HEK293 (cell line): Measurements from ENCODE around the gene EIF2S3.
A peak's percentile ranks its signal among the peaks of the same experiment; 100 is the strongest.

Experiments
- BCL6B ChIP-seq: fragments of 450-650 bp; formaldehyde crosslinking; IDR thresholded peaks from 2 replicates; pipeline ENCODE4 v1.5.1; 2017; ENCODE audit warnings: missing biosample characterization, missing genetic modification characterization
- HOXC10 ChIP-seq: sonication (generic); formaldehyde crosslinking; IDR thresholded peaks from 2 replicates; pipeline ENCODE4 v1.8.1; 2023; ENCODE audit warnings: mild to moderate bottlenecking, missing genetic modification reagents
- KLF16 ChIP-seq: fragments of 450-650 bp; formaldehyde crosslinking; IDR thresholded peaks from 2 replicates; pipeline ENCODE4 v1.5.1; 2017; ENCODE audit warnings: missing biosample characterization, missing genetic modification characterization
- PRDM4 ChIP-seq: fragments of 450-650 bp; formaldehyde crosslinking; IDR thresholded peaks from 2 replicates; pipeline ENCODE4 v1.5.1; 2017; ENCODE audit warnings: missing biosample characterization, missing genetic modification characterization
- PRDM6 ChIP-seq: fragments of 450-650 bp; formaldehyde crosslinking; IDR thresholded peaks from 2 replicates; pipeline ENCODE4 v1.5.1; 2017; ENCODE audit warnings: missing biosample characterization, missing genetic modification characterization
- TSHZ1 ChIP-seq: fragments of 450-650 bp; formaldehyde crosslinking; IDR thresholded peaks from 2 replicates; pipeline ENCODE4 v1.5.1; 2016; ENCODE audit warnings: missing biosample characterization, missing genetic modification characterization, borderline replicate concordance
- ZBTB11 ChIP-seq: fragments of 450-650 bp; formaldehyde crosslinking; conservative IDR thresholded peaks from 2 replicates; pipeline ENCODE4 v1.5.1; 2016; ENCODE audit warnings: low read depth, missing biosample characterization, missing genetic modification characterization
- ZFHX2 ChIP-seq: fragments of 450-650 bp; formaldehyde crosslinking; conservative IDR thresholded peaks from 2 replicates; pipeline ENCODE4 v1.5.1; 2016; ENCODE audit warnings: missing biosample characterization, missing genetic modification characterization
- ZNF121 ChIP-seq: fragments of 450-650 bp; formaldehyde crosslinking; IDR thresholded peaks from 2 replicates; pipeline ENCODE4 v1.5.1; 2016; ENCODE audit warnings: missing biosample characterization, missing genetic modification characterization
- ZNF202 ChIP-seq: fragments of 450-650 bp; formaldehyde crosslinking; IDR thresholded peaks from 2 replicates; pipeline ENCODE4 v1.5.1; 2016; ENCODE audit warnings: missing biosample characterization, missing genetic modification characterization, borderline replicate concordance
- ZNF214 ChIP-seq: fragments of 450-650 bp; formaldehyde crosslinking; IDR thresholded peaks from 2 replicates; pipeline ENCODE4 v1.5.1; 2017; ENCODE audit warnings: missing biosample characterization, mild to moderate bottlenecking, missing genetic modification characterization, borderline replicate concordance
- ZNF24 ChIP-seq: fragments of 450-650 bp; formaldehyde crosslinking; IDR thresholded peaks from 2 replicates; pipeline ENCODE4 v1.5.1; 2016; ENCODE audit warnings: missing biosample characterization, missing genetic modification characterization
- ZNF248 ChIP-seq: fragments of 450-650 bp; formaldehyde crosslinking; IDR thresholded peaks from 2 replicates; pipeline ENCODE4 v1.5.1; 2017; ENCODE audit warnings: missing biosample characterization, missing genetic modification characterization
- ZNF266 ChIP-seq: fragments of 450-650 bp; formaldehyde crosslinking; IDR thresholded peaks from 2 replicates; pipeline ENCODE4 v1.5.1; 2016; ENCODE audit warnings: missing biosample characterization, missing genetic modification characterization, low read depth
- ZNF274 ChIP-seq, 2 experiments: fragments of 200-500 bp in 1 of 2; fragments of 450-650 bp in 1 of 2; sonication (Bioruptor generic) in 1 of 2; formaldehyde crosslinking in 1 of 2; IDR thresholded peaks; 2 replicates each; pipeline versions ENCODE4 v1.5.1 to v1.6.1; 2014 to 2016; ENCODE audit warnings: borderline replicate concordance in 1 of 2, inconsistent platforms in 1 of 2, low read length in 1 of 2, missing biosample characterization in 1 of 2, missing genetic modification characterization in 1 of 2
- ZNF433 ChIP-seq: fragments of 450-650 bp; formaldehyde crosslinking; IDR thresholded peaks from 2 replicates; pipeline ENCODE4 v1.5.1; 2016; ENCODE audit warnings: missing biosample characterization, missing genetic modification characterization, low read depth
- ZNF449 ChIP-seq: fragments of 450-650 bp; formaldehyde crosslinking; IDR thresholded peaks from 2 replicates; pipeline ENCODE4 v1.5.1; 2017; ENCODE audit warnings: missing biosample characterization, mild to moderate bottlenecking, missing genetic modification characterization, moderate library complexity
- ZNF510 ChIP-seq: fragments of 450-650 bp; formaldehyde crosslinking; IDR thresholded peaks from 2 replicates; pipeline ENCODE4 v1.5.1; 2018; ENCODE audit warnings: mild to moderate bottlenecking, missing genetic modification characterization, missing biosample characterization; ENCODE audit not compliant: insufficient replicate concordance
- ZNF558 ChIP-seq: fragments of 450-650 bp; formaldehyde crosslinking; IDR thresholded peaks from 2 replicates; pipeline ENCODE4 v1.5.1; 2016; ENCODE audit warnings: missing biosample characterization, missing genetic modification characterization
- ZNF624 ChIP-seq: fragments of 450-650 bp; formaldehyde crosslinking; IDR thresholded peaks from 2 replicates; pipeline ENCODE4 v1.5.1; 2017; ENCODE audit warnings: missing biosample characterization, missing genetic modification characterization
- ZNF692 ChIP-seq: fragments of 450-650 bp; formaldehyde crosslinking; IDR thresholded peaks from 2 replicates; pipeline ENCODE4 v1.5.1; 2016; ENCODE audit warnings: missing biosample characterization, missing genetic modification characterization
- ZNF701 ChIP-seq: fragments of 450-650 bp; formaldehyde crosslinking; IDR thresholded peaks from 2 replicates; pipeline ENCODE4 v1.5.1; 2016; ENCODE audit warnings: missing biosample characterization, missing genetic modification characterization
- ZNF791 ChIP-seq: fragments of 450-650 bp; formaldehyde crosslinking; IDR thresholded peaks from 2 replicates; pipeline ENCODE4 v1.5.1; 2016; ENCODE audit warnings: missing biosample characterization, missing genetic modification characterization
- ZXDB ChIP-seq: fragments of 450-650 bp; formaldehyde crosslinking; IDR thresholded peaks from 2 replicates; pipeline ENCODE4 v1.5.1; 2016; ENCODE audit warnings: missing biosample characterization, missing genetic modification characterization

The EIF2S3 gene

GRCh38 chrX:24098932-24099331 is 44.2 kb downstream of the EIF2S3 start (continued):
- TF ChIP-seq ZNF266 (tag by site-specific recombination) (no peak), ZNF274 (IDR thresholded peaks at IDR 0.05; ENCODE audit: low read length) (no peak), ZNF274 (tag by site-specific recombination; IDR thresholded peaks at IDR 0.05; ENCODE audit: borderline replicate concordance) (no peak), KLF16 (tag by site-specific recombination) (no peak), ZNF449 (no peak), ZNF433 (no peak), BCL6B (tag by site-specific recombination) (no peak), ZNF692 (no peak), ZNF701 (tag by site-specific recombination) (no peak), PRDM4 (tag by site-specific recombination) (no peak), ZBTB11 (tag by site-specific recombination) (0 out of 2 replicates have a peak, but pooled peaks have one; percentile 13), ZNF624 (tag by site-specific recombination) (no peak), ZNF248 (no peak), ZFHX2 (tag by site-specific recombination) (no peak), ZNF202 (tag by site-specific recombination) (no peak), HOXC10 (CRISPR knock-in tag) (no peak), ZXDB (peak; percentile 79; the same call in 1 of the 2 replicates), ZNF24 (tag by site-specific recombination) (no peak), TSHZ1 (tag by site-specific recombination) (no peak), PRDM6 (tag by site-specific recombination) (peak; percentile 40; the same call in 1 of the 2 replicates), ZNF791 (no peak), ZNF214 (no peak), ZNF510 (tag by site-specific recombination) (no peak), ZNF121 (no peak; the same call in 1 of the 2 replicates), ZNF558 (no peak)
